HepG2 (cell line): ENCODE data around the gene NDUFB10. TPM values are rescaled to one million over a fixed set of nuclear protein-coding genes. Genes with fewer than 3 reads are reported as not detected.

Source experiments
- CENPT ChIP-seq: sonication (generic); formaldehyde crosslinking; IDR thresholded peaks from 2 replicates; pipeline ENCODE4 v1.8.0; 2022; ENCODE audit warnings: low read depth, mild to moderate bottlenecking, moderate library complexity, missing genetic modification reagents
- NFRKB ChIP-seq: fragments of 450-650 bp; IDR thresholded peaks from 2 replicates; pipeline ENCODE4 v1.6.1; 2017
- PAWR ChIP-seq: sonication (generic); formaldehyde crosslinking; IDR thresholded peaks from 2 replicates; pipeline ENCODE4 v1.4.0; 2020; ENCODE audit warnings: missing genetic modification reagents, mild to moderate bottlenecking, borderline replicate concordance
- PHF5A ChIP-seq: IDR thresholded peaks from one replicate; pipeline ENCODE4 v1.6.1; 2018; ENCODE audit warnings: low read depth, missing genetic modification reagents; ENCODE audit not compliant: unreplicated experiment
- SNAPC4 ChIP-seq: sonication (generic); formaldehyde crosslinking; IDR thresholded peaks from 2 replicates; pipeline ENCODE4 v1.4.0; 2020; ENCODE audit warnings: mild to moderate bottlenecking, missing genetic modification reagents
- SP1 ChIP-seq, 2 experiments: fragments of 450-650 bp in 1 of 2; sonication (generic) in 1 of 2; formaldehyde crosslinking in 1 of 2; IDR thresholded peaks; 2 replicates each; pipeline versions ENCODE4 v1.4.0 to v1.6.1; 2016 to 2020; ENCODE audit warnings: missing genetic modification reagents in 1 of 2
- STAG1 ChIP-seq: sonication (generic); formaldehyde crosslinking; IDR thresholded peaks from 2 replicates; pipeline ENCODE4 v1.4.0; 2020; ENCODE audit warnings: missing genetic modification reagents
- TSC22D2 ChIP-seq: sonication (generic); formaldehyde crosslinking; IDR thresholded peaks from 2 replicates; pipeline ENCODE4 v1.5.1; 2020; ENCODE audit warnings: missing genetic modification reagents, mild to moderate bottlenecking, borderline replicate concordance
- ZNF281 ChIP-seq: sonication (generic); formaldehyde crosslinking; IDR thresholded peaks from 2 replicates; pipeline ENCODE4 v1.4.0; 2020; ENCODE audit warnings: missing genetic modification reagents, borderline replicate concordance
- ZNF329 ChIP-seq: sonication (generic); formaldehyde crosslinking; IDR thresholded peaks from 2 replicates; pipeline ENCODE4 v1.9.0; 2021; ENCODE audit warnings: low read depth, mild to moderate bottlenecking, missing genetic modification reagents
- ZNF564 ChIP-seq: sonication (generic); formaldehyde crosslinking; IDR thresholded peaks from 2 replicates; pipeline ENCODE4 v1.8.1; 2023; ENCODE audit warnings: mild to moderate bottlenecking, missing genetic modification reagents
- ZNF574 ChIP-seq: sonication (generic); formaldehyde crosslinking; IDR thresholded peaks from 2 replicates; pipeline ENCODE4 v1.4.0; 2020; ENCODE audit warnings: missing genetic modification reagents
- ZNF652 ChIP-seq: IDR thresholded peaks from 2 replicates; pipeline ENCODE4 v1.6.1; 2016; ENCODE audit warnings: low read depth, borderline replicate concordance
- ZNF710 ChIP-seq: sonication (generic); formaldehyde crosslinking; IDR thresholded peaks from 2 replicates; pipeline ENCODE4 v1.5.0; 2020; ENCODE audit warnings: mild to moderate bottlenecking, missing genetic modification reagents, borderline replicate concordance
- polyA plus RNA-seq, 8 experiments: library from polyadenylated mRNA; depleted of rRNA in 3 of 8; stranded (reverse) in 7 of 8; unstranded in 1 of 8; fragments of >200 nt; fragmentation: Illumina TruSeq in 4 of 8; extraction: Trizol in 4 of 8; gene quantifications; 2 replicates each; pipeline versions ENCODE4 v1.2.1 to v1.2.3, GENCODE V29; 2011 to 2016; ENCODE audit warnings: low read depth in 4 of 8, missing spikeins in 1 of 8, mixed read lengths in 1 of 8; ENCODE audit not compliant: insufficient read depth in 1 of 8
- total RNA-seq, 5 experiments: library from RNA; depleted of rRNA; stranded (reverse); fragments of >200 nt; fragmentation: Illumina TruSeq; extraction: Trizol; gene quantifications; 2 replicates each; pipeline ENCODE4 v1.2.3, GENCODE V29; 2016; ENCODE audit warnings: low read depth in 1 of 5

The NDUFB10 gene
- total and polyA plus RNA-seq, 2 of the 13 experiments (the other 11 are each of a cell fraction or from before 2014, with no cell fraction given): 68.6 to 157 TPM

GRCh38 chr16:1942810-1943726, 16.3 kb upstream of the NDUFB10 start, which contains the start of gene MSRB1 (continued):
- TF ChIP-seq TSC22D2 (CRISPR knock-in tag): 0 out of 2 replicates have a peak, but pooled peaks have one; percentile 22
- TF ChIP-seq ZNF710 (CRISPR knock-in tag): peak; percentile 48; the same call in 1 of the 2 replicates
- TF ChIP-seq ZNF564: 0 out of 2 replicates have a peak, but pooled peaks have one; percentile 20
- no peak for TF ChIP-seq STAG1
- TF ChIP-seq ZNF281 (CRISPR knock-in tag): peak; percentile 37; the same call in 1 of the 2 replicates
- TF ChIP-seq ZNF329 (CRISPR knock-in tag): 0 out of 2 replicates have a peak, but pooled peaks have one; percentile 12
- no peak for TF ChIP-seq PAWR (CRISPR knock-in tag)
- TF ChIP-seq SP1 (IDR thresholded peaks at IDR 0.05): peak; percentile 59; the same call in 1 of the 2 replicates
- TF ChIP-seq SP1 (CRISPR knock-in tag; IDR thresholded peaks at IDR 0.05): peak; percentile 92
- TF ChIP-seq SNAPC4: peak; percentile 67; the same call in 1 of the 2 replicates
- TF ChIP-seq NFRKB: no peak
- TF ChIP-seq CENPT (CRISPR knock-in tag): no peak
- TF ChIP-seq ZNF652 (CRISPR knock-in tag): no peak
- no peak for TF ChIP-seq PHF5A (CRISPR knock-in tag)
- TF ChIP-seq ZNF574 (CRISPR knock-in tag): peak; percentile 55; the same call in 1 of the 2 replicates
